ENCODE data around the gene CDK11A.
A peak's percentile ranks its signal among the peaks of the same experiment; 100 is the strongest.

Gene CDK11A

DNA sequence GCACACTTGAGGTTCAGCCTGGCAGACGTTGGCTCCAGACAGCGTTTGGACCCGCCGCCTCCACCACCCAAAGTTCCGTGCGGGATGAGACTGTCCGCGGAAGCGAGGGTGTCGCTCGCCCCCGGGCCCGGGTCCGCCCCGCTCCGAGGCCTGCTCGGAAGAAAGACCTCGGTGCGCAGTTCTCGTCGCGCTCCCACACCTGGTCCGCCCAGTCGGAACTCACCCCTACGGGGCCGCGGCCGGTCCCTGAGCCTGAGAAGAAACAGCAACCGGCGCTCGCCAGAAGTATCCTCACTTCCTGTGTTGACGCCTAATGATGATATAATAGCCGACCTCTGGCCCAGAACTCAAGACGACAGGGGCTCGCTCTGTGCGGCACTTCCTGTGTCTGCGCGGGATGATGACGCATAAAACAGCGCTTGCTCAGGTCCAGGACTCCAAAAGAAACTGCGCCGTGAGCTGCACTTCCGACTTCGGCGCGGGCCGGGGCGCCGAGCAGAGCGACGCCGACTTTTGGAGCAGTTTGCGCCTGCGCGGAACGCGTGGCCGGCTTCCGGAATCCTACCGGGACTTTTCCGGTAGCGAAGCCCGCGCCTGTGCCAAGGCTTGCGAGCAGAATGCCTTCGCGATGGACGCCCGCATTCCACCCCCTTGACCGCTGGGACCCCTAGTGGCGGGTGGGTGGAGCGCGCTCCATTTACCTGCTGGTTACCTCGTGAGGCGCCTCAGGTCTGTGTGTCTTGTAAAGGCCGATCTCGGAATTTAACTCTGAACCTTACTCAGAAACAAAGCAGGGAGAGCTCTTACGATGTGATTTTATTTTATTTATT is at the start of gene CDK11A:
Gene CDK11A, minus strand, starts transcription at position 323 of the 830 bp plus-strand sequence. CDS start 1,539 bp downstream, outside the sequence.
- peak; percentile 96 to 99 for DNase-seq (ENCODE audit: low read depth in 2 of 2)

DNA sequence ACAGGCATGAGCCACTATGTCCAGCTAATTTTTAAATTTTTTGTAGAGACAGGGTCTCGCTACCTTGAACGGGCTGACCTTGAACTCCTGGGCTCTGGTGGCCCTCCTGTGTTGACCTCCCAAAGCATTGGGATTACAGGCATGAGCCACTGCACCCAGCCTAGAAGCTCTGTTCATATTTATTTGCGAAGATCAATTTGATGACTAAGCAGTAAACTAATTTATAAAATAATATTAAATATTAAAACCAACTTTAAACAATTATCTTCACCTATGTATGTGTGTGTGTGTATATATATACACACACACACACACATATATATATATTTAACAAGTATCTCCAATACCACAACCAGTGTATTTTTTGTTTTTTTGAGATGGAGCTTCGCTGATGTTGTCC is 49.7 kb upstream of the CDK11A start:
- no peak for DNase-seq (ENCODE audit: low read depth in 2 of 2)

DNA sequence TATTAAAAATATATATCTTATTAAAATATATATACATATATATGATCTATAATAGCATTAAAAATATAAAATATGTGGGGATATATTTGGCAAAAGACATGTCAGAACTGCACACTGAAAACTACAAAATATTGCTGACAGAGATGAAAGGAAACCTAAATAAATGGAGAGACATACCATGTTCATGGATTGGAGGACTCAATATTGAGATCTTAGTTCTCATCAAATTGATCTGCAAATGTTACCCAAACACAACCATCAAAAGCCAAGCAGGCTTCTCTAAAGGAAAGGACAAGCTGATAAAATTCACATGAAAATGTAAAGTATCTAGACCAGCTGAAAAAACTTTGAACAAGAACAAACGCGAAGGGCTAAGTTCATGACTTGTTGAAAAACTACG is 46.9 kb upstream of the CDK11A start:
- no peak for DNase-seq (ENCODE audit: low read depth in 2 of 2)

DNA sequence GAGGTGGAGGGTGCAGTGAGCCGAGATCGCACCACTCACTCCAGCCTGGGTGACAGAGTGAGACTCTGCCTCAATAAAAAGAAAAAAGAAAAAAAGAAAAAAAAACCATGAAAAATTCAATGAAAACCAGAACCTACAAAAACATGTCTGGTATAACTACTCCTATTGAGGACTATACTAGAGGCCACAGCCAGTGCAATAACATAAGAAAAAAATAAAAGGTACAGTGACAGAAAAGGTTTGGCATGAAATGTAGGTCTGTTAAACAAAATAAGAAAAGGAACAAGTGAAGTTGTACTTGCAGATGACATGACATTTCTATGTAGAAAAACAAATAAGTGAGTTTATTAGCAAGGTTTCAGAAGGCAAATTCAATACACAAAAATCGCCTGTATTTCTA is 45.9 kb upstream of the CDK11A start:
- no peak for DNase-seq (ENCODE audit: low read depth in 2 of 2)

DNA sequence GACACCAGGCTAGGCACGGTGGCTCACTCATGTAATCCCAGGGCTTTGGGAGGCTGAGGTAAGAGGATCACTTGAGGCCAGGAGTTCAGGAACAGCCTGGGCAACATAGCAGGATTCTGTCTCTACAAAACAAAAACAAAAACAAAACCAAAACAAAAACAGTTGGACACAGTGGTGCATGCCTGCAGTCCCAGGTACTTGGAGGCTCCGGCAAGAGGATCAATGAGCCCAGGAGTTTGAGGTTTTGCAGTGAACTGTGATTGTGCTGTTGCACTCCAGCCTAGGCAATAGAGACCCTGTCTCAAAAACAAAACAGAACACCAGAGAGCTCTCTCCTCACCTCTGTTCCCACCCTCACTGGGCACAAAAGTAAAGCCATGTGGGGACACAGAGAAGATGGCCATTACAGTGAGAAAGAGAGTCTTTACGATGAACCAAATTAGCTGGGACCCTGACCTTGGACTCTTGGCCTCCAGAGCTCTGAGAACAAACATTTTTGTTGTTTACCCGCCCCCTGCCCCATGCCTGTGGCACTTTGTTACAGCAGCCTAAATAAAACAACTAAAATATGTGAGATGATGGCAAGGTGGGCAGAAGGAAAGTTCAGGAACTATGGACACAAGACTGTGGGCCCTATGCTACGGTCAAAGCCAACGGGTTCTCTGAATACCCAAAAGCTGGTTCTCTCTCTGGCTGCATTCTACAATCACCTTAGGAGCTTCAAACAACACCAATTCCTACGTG is 44.3 kb upstream of the CDK11A start:
- no peak for DNase-seq (ENCODE audit: low read depth in 2 of 2)

DNA sequence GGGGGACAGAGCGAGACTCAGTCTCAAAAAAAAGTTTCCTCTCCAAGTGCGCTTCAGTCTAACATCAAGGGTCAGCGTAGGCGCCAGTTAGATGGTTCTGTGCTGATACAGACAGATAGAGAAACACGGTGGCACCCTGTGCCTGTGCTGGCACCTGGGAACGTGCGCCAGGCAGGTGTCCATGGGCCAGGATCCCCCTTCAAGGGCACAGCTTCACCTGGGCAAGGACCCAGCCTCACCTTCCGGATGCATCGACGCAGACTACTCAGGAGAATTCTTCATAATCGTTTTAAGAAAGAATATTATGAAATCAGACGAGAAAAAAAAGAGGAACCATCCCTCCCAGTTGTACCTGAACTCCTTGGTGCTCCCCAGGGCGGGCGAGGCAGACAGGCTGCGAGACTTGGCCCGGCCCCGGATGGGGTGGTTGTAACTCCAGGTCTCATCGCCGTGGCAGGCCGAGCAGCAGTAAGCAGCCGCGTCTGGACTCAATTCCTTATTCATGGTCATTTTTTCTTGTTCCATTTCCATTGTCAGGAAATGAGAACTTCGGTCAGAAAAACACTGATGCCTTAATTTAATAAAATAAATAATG is 40.8 kb upstream of the CDK11A start:
- no peak for DNase-seq (ENCODE audit: low read depth in 2 of 2)

DNA sequence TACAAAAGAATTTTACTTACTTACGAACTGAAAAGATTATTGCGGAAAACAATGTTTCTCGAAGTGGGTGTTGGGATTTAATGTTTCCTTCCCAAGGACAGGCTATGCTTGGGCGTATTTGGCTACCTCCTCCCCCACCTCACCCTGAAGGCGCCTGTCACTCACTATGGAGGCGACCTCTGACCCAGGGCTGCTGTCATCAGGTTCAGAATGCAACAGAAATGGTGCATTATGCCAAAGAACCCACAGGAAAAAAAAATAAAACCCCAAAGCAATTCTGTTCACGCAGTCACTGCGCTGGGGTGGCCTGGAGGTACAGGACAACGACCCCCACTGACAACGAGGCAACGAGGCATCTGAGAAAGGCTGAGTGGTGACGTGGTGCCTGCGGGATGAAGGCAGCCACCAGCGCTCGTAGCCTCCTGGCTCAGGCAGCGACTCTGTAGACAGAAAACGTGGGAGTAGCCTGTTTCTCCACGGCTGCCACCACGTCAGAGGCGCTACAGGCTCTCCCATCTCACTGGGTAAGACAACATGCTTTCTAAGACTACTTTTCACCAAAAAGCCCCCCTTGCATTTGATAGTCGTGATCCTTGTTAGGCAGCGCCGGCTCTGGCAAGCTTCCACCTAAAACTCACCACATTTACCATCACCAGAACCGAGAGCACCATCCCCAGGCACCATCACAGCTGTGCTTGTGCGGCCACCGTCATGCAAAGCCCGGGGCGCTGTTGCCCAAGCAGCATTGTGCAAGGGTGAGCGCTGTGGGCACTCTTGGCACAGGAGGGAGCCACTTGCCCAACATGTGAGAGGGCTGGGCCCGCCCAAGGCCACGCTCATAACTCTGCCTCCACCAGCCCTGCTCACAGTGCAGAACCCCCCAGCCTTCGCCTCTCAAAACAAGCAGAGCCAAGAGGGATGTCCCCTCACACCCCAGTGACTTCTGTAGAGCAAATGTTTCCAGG is 39.8 kb upstream of the CDK11A start:
- no peak for DNase-seq (ENCODE audit: low read depth in 2 of 2)

DNA sequence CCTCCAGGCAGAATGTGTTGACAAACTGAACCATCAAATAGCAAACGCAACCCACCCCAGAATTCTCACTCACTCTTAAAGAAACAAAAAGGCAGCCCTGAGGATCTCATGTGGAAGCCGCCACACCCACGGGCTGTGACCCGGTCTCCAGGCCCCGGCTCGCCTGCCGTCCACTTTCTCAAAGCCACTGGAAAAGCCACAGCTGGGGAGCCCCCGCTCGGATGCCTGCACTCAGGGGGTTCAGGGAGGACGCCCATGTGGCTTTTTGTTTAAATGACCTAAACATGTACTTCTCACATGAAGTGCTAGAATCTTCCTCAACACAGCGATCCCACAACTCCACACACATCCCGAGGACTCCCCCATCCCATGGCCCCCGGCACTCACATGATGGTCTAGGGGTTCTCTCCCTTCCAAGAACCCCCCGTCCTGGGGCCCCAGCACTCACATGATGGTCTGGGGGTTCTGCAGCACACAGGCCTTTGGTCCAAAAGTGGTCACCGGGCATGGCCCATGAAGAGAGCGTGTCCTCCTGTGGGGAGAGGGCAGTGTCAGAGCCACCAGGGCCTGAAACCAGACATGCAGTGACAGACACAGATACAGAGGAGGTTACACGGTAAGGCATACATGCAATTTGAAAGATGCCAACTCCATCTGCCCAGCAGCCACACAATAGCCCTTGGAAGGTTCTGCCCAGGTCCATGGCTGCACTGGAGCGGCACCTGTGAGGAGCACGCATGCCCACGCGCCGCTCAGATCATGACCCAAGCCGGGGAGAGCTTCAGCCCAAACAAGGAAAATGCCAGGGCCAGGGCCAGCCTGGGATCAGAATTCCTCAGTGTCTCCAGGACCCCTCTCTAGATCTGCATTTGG is 37.6 kb upstream of the CDK11A start:
- DNase-seq (ENCODE audit: low read depth in 2 of 2) = no peak

DNA sequence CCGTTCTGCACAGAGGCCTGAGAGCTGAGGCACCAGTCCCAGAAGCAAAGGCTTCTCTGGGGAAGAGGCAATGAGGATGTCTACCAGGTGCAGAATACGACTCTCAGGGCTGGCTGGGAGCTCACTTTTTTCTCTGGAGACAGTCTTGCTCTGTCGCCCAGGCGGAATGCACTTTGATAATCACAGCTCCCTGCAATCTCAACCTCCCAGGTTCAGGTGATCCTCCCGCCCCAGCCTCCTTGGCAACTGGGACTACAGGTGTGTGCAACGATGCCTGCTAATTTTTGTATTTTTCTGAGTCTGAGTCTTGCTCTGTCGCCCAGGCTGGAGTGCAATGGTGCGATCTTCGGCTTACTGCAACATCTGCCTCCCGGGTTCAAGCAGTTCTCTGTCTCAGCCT is 36.6 kb upstream of the CDK11A start:
- DNase-seq (ENCODE audit: low read depth in 2 of 2) = no peak

DNA sequence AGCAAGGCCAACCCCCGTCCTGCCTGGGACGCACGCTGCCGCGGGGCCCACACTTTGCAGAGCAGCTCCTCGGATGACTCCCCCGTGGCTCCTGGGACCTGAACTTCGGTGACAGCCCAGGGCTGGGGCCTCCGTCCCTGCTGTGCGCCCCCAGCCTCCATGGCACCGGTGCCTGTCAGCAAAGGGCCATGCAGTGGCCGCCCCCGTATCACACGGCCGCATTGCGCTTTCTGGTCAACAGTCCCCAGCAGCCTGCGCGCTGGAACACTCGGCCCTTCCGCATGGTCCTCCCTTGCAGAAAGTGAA is 36.1 kb upstream of the CDK11A start:
- no peak for DNase-seq (ENCODE audit: low read depth in 2 of 2)

DNA sequence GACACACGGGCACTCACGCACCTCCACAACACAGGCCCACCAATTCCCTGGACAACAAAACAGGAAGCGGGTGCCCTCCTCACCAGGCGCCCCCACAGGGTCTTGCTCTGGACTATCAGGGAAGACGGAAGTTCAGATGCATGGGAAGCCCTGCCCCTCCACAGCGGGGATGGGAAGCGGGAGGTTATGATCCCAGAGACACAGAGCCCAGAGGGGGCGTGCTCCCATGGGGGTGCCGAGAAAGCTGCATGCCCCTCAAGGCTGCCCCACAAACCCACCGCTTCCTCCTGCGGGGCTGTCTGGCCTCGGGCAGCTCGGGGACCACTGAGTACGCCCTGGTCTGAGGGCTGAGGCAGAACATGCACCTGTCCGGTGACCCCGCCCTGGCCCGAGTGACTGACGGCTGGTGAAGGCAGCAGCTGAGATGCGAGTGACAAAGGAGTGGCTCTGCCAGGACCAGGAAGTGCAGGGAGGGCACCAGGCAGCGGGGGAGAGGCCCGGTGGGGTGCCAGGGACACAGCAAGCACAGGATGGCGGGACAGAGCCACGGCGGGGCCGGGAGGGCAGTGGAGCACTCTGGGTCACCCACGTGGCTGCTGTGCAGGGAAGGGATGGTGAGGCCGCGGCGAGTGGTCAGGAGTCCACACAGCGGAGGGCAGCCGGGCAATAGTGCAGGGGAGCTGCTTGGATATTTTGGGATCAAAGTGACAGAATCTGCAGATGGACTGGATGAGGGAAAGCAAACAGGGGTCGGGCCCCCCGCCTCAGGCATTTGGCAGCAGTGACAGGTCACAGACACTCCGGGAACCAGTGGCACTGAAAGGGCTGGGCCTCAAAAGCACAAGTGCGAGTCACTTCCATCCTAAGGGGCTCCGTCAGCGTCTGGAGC is 35.5 kb upstream of the CDK11A start:
- DNase-seq (ENCODE audit: low read depth in 2 of 2) = no peak

DNA sequence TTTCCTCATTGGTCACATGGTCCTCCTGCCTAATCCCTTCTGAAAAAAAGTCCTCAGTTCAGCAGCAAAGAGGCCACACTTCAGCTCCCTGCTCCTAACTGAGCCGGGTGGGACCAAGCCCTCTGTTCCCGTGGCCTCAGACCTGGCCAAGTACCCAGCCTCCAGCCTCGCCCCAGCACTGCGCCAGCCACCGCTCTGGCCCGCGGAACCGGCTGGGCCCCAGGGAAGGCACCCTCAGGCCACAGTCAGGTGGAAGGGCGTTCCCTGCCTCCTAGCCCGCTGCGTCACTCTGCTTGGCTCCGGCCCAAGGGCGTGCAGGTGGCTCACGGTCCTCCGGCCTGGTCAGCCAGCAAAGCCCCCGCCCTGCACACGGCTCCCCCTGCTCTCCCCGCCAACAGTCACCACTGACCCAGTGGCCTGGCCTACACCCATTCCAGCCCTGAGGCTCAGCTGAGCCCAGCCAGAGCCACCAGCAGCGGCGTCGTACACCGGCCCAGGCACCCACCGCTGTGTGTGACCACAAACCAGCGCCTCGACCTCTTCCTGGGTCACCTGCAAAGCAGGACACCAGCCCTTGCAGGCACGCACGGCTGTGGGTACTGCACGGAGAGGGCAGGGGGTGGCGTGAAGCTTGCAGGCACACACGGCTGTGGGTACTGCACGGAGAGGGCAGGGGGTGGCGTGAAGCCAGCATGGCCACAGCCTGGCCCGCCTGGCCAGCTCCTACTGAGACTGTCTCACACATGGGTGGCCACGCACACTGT is 34.7 kb upstream of the CDK11A start:
- no peak for DNase-seq (ENCODE audit: low read depth in 2 of 2)

DNA sequence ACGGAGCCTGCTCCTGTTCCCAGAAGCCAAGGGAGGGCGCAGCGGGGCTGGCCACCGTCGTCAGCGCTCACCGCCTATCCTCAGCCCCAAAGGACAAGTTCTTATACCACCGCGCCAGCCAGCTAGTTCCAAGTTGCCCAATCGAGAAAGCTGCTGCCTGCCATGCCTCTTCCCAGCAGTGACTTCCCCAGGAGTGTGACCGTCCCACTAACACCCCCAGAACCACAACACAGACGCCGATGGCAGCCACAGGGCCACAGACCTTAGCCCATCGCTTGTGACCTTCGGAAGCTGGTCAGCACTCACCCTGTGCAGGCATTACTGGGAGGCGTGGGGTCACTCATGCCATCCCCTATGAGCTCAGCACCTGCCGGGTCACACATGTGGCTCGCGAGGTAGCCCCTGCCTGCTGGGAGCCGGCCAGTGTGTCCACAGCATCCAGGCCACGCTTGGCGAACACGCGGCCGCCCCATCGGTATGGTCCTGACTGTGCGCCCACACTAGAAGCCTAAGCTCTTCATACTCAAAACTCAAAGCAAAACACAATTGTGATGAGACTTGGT is 34.0 kb upstream of the CDK11A start:
- DNase-seq (ENCODE audit: low read depth in 2 of 2) = no peak

DNA sequence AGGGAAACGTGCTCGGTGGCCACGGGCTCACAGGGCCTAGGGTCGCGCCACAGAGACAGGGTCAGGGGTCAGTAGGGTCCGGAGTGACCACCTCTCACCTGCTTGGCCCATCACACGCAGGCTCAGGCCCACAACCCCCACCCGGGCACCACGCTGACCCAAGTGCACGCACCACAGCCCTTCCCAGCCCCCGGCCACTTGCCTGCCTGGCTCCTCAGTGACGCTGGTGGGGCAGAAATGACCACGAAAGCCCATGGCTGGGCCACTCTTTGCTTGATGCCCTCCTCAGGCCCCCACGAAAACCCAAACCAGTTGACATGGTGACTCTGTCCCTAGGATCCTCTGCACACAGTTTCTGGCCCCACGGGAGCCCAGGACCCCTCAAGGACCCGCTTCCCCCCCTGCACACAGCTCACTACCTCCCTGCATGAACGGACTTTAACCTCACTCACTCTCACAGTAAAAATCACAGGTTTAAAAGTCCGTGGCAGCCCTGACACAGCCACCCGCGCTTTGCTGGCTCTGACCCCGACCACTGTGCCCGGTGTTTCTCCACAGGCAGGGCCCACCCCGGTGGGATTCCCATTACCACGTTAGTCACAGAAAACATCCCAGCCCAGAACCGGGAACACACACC is 33.4 kb upstream of the CDK11A start:
- no peak for DNase-seq (ENCODE audit: low read depth in 2 of 2)

DNA sequence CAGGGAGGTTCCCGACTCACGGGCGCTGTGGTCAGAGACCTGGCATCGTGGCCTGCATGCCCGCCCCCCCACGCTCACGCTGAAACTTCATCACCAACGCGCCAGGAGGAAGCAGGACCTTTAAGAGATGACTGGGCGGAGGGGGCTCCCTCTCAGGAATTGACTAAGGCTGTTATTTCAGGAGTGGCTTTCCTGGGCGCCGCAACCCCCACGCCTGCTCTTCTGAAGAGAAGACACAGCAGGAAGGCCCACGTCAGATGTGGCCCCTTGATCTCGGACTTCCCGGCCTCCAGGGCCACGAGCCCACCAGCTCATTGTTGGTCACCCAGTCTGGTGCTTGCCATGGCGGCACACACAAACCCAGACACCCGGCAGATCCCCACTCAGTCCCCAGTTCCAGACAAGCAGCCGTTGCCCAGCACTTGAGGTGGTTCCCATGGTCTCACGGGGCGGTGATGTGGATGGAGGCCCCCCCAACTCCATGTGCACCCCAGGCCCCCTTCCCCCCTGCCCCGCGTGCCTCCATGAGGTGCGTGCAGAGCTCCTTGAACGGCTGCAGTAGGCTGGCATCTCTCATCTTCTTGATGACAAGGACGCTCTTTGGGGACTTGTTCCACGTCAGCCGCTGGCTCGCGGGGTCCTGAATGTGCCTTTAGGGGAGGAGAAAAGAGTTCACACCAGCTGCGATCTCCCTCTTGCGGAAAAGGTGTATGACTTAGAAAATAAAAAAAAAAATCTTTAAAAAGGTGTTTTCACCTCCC is 32.7 kb upstream of the CDK11A start:
- DNase-seq (ENCODE audit: low read depth in 2 of 2) = no peak

DNA sequence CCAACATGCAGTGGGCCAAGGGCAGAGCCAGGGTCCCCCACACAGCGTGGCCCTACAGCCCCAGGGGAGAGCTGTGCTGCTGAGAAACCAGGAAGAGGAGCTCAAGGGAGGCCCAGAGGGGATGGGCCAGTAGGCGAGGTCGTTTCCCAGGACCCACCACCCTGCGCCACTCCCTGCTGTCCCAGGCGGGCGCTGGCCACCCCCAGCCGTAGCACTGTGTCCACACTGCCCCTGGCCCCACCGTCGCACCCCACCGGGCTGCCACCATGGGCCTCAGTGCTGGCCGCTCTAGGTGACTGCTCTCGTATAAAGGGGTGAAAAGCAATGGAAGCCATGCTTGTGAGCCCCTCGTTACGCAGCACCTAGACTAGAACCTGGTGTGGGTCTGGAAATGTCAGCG is 31.7 kb upstream of the CDK11A start:
- DNase-seq (ENCODE audit: low read depth in 2 of 2) = no peak

DNA sequence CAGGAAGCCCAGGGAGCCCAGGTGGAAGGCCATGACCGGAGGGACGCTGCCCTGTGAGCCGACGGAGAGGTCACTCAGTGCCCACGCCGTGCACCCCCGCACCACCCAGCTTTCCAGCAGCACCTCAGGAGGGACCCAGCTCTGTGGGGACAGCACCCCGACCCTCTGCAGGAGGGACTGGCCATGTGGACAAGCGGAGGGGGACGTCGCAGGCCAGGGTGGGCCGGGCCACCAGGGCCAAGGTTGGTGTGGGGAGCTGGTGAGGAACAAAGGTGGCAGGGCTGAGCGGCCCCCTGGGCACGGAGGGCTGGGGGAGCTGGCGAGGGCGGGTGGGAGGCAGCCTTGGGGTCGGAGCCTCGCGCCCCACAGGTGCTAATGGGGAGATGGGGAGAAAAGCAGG is 31.3 kb upstream of the CDK11A start:
- no peak for DNase-seq (ENCODE audit: low read depth in 2 of 2)

All from stimulated activated CD4-positive, alpha-beta T cell treated with anti-CD3 and anti-CD28 coated beads, Interleukin-15, amount 100 ng/mL, for 48 hours (primary cell).